Mucosa of descending colon (tissue), 3 donors: ENCODE data around the gene RAB11FIP3. TPM values are rescaled to one million over a fixed set of nuclear protein-coding genes. Genes with fewer than 3 reads are reported as not detected.

ENCODE experiments used
- ATAC-seq: fragments of 200-7000 bp; cut with Tn5 transposase; one replicate; pipeline ENCODE4 v1.9.1; 2020; ENCODE audit warnings: mild to moderate bottlenecking, moderate library complexity
- DNase-seq, 3 donors: peaks; one replicate each; pipeline ENCODE4 v3.0.0-alpha.2; 2020
- H3K36me3 ChIP-seq: fragments of 200-600 bp; one replicate; pipeline ENCODE4 v1.8.0; 2021; ENCODE audit warnings: low read depth, mild to moderate bottlenecking
- H3K4me1 ChIP-seq: fragments of 200-600 bp; one replicate; pipeline ENCODE4 v1.8.0; 2021; ENCODE audit warnings: low read depth, mild to moderate bottlenecking
- H3K4me3 ChIP-seq: fragments of 200-600 bp; one replicate; pipeline ENCODE4 v1.8.0; 2021; ENCODE audit warnings: mild to moderate bottlenecking
- H3K9me3 ChIP-seq: fragments of 200-600 bp; one replicate; pipeline ENCODE4 v1.8.0; 2021; ENCODE audit warnings: mild to moderate bottlenecking
- intact Hi-C, 2 donors: fragments of 100-400 bp; cut with DNase I in 1 of 2; cut with micrococcal nuclease in 1 of 2; formaldehyde crosslinking; loops; one replicate each; pipeline versions ENCODE4 v1.11.0 to v1.11.1; 2022; cut with DNase I, micrococcal nuclease
- total RNA-seq, 3 donors: library from RNA; stranded (reverse); fragmentation: NEBNext Ultra II Directional in 2 of 3; extraction: Animal tissue kit (Norgen Biotek cat#: 25700) in 2 of 3; gene quantifications; one replicate each; pipeline versions ENCODE4 v1.2.1 to v1.2.4, GENCODE V29; 2021 to 2023
- TF ChIP-seq, protein P1 (sequence below): fragments of 200-600 bp; IDR thresholded peaks from one replicate; pipeline ENCODE4 v1.8.0; 2022; ENCODE audit warnings: antibody characterized with exemption, mild to moderate bottlenecking
- donor health status: DM: no; HTN: no; CAD: no; lungs with moderate emphysema.
- donor health status: DM: no; HTN: no; CAD: no.
- donor health status: DM: no; HTN: yes; CAD: no.

RAB11FIP3 gene
- total RNA-seq, 3 donors from 2014 or later: 22.3 to 45.6 (median 30.7) TPM

DNA sequence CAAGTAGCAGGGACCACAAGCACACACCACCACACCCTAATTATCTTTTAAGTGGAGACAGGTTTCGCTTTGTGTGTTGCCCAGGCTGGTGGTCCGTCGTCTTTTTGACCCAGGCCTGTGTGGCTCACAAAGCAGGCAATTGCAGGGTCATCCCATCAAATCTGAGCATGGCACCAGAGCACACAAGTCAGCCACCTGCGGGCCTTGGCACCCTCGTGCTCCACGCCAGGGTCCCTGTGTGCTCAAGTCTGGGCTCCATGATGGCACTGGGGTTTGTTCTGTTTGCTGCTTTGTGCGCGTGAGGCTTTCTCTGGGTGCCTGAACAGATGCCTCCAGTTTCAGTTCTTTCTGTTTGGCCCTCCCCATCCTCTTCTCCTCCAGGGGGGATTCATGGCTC lies 99.7 kb downstream of the RAB11FIP3 start:
- TF ChIP-seq, protein P1, sequence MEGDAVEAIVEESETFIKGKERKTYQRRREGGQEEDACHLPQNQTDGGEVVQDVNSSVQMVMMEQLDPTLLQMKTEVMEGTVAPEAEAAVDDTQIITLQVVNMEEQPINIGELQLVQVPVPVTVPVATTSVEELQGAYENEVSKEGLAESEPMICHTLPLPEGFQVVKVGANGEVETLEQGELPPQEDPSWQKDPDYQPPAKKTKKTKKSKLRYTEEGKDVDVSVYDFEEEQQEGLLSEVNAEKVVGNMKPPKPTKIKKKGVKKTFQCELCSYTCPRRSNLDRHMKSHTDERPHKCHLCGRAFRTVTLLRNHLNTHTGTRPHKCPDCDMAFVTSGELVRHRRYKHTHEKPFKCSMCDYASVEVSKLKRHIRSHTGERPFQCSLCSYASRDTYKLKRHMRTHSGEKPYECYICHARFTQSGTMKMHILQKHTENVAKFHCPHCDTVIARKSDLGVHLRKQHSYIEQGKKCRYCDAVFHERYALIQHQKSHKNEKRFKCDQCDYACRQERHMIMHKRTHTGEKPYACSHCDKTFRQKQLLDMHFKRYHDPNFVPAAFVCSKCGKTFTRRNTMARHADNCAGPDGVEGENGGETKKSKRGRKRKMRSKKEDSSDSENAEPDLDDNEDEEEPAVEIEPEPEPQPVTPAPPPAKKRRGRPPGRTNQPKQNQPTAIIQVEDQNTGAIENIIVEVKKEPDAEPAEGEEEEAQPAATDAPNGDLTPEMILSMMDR: no peak
- intact Hi-C loops: no loop called here
- Histone ChIP-seq H3K9me3 (no peaks in the 10 kb centered on the region), H3K4me3 (no peak overlapping the region), H3K36me3 (no peaks in the 10 kb centered on the region), H3K4me1 (peaks cover 33% of the 10 kb centered on the region)
- no peak for DNase-seq
- no peak for ATAC-seq

DNA sequence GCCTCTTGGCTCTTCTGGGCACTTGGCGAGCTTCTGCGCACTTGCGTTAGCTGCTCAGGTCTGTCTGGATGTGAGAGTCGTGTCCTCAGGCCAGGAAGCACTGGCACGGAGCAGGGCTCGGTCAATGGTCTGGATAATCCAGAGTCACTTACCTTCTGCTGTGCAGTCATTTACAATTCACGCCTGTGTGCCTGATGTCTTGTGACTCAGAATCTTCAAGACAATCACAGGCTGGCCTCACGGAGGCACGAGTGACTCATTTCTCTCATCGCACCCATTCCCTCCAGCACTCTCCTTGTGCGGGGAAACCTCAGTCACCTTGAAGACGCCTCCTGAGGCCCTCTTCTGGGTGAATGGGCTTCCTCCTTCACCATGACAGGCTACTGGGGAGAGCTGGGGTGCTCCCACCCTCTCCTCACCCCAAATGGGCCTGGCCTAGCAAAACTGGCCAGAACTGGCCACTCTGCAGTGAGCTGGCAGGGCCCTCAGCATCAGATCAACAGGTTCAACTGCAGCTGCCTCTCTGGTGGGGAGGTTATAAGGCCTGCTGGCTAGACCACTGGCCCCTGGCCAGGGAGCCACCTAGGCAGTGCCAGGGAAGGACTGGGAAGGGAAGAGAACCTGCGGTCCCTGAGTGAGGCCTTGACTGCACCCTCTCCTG lies 100.2 kb downstream of the RAB11FIP3 start:
- intact Hi-C loops: no loop called here
- Histone ChIP-seq H3K9me3 (no peaks in the 10 kb centered on the region), H3K4me1 (peaks cover 38% of the 10 kb centered on the region), H3K36me3 (no peaks in the 10 kb centered on the region), H3K4me3 (no peak overlapping the region)
- peak; percentile 2 for ATAC-seq
- DNase-seq: no peak
- TF ChIP-seq, protein P1: no peak

GRCh38 chr16:526181-527014 lies 100.9 kb downstream of the RAB11FIP3 start:
- H3K4me1 ChIP-seq: peaks cover 38% of the 10 kb centered on the region
- no peaks in the 10 kb centered on the region for H3K9me3 ChIP-seq
- DNase-seq (peak in 1 of 3 donors; percentile 43), ATAC-seq (peak; percentile 4)
- intact Hi-C loops: no loop called here
- peak overlapping the region; percentile 74 for H3K4me3 ChIP-seq
- TF ChIP-seq, protein P1: no peak
- no peaks in the 10 kb centered on the region for H3K36me3 ChIP-seq

DNA sequence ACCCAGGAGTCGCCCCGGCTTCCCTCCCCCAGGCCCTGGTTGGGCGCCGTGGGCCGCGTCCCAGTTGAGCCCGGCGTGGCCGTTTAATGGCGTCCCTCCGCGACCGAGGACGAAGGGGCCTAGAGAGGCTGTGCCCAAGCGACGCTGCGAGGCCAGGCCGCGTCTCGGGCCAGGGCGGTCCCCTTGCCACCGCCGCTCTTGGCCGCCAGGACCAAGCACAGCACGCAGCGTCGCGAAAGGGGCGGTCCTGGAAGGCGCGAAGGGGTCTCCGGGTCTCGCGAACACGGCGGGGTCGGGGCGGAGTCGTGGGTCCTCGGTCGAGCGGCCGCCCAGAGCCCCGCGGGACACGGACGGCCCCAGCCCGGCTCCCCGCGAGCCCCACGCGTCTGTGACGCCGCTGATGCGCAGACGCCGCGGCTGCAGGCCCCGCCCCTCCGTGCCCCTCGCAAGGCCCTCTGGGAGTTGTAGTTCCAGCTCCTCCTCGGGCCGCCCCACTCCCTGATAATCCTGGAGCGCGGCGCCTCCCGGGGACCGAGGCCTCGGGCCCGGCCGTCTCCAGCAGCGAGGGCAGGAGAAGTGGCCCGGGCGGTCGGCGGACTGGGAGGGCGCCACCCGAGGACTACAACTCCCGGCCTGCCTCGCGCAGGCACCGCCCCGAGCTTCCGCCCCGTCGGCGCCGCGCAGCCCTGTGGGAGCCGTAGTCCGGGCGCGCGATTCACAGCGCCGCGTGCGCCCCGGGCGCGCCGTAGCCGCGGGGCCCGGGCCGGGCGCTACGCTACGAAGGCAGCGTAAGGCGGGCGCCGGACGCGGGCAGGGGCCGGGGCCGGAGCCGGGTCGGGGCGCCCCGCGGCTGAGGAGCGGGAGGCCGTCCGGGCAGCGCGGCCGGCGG lies 101.8 kb downstream of the RAB11FIP3 start, which contains the start of gene CAPN15:
Gene CAPN15, plus strand, starts transcription at position 698 of the 889 bp plus-strand sequence. CDS start 19,127 bp downstream, outside the sequence.
- intact Hi-C loops: no loop called here
- ATAC-seq (peak; percentile 80), DNase-seq (peak; percentile 83 to 92 (median 91))
- TF ChIP-seq, protein P1: peak; percentile 15
- no peaks in the 10 kb centered on the region for H3K36me3 ChIP-seq
- peak within 1 kb of the TSS; percentile 74 for H3K4me3 ChIP-seq
- H3K9me3 ChIP-seq: no peaks in the 10 kb centered on the region
- peaks cover 38% of the 10 kb centered on the region for H3K4me1 ChIP-seq
